Kasumi-1 (cell line): ENCODE data around the gene STH.

Experiments
- DNase-seq, 2 experiments: peaks; one replicate each; lab custom pipeline; 2025; lab: John Stamatoyannopoulos, UW

The STH gene

GRCh38 chr17:46027048-46027975 lies 28.3 kb downstream of the STH start:
- no peak for DNase-seq

- DNase-seq: no peak
Observed at GRCh38 chr17:46027976-46028325, 28.9 kb downstream of the STH start.

- DNase-seq: no peak
Observed at GRCh38 chr17:46028374-46028773, 29.3 kb downstream of the STH start.

GRCh38 chr17:46028981-46029565 lies 30.0 kb downstream of the STH start:
- no peak for DNase-seq

GRCh38 chr17:46029627-46030026 lies 30.6 kb downstream of the STH start:
- no peak for DNase-seq

GRCh38 chr17:46030752-46031151 lies 31.7 kb downstream of the STH start:
- no peak for DNase-seq

GRCh38 chr17:46031440-46031839 lies 32.4 kb downstream of the STH start:
- DNase-seq: no peak

GRCh38 chr17:46031920-46032319 lies 32.9 kb downstream of the STH start:
- no peak for DNase-seq

GRCh38 chr17:46032909-46033308 lies 33.9 kb downstream of the STH start:
- DNase-seq: no peak

GRCh38 chr17:46033392-46033791 lies 34.3 kb downstream of the STH start:
- no peak for DNase-seq

GRCh38 chr17:46035112-46035818 lies 36.2 kb downstream of the STH start:
- DNase-seq: no peak

- no peak for DNase-seq
Observed at GRCh38 chr17:46036491-46036890, 37.4 kb downstream of the STH start.

GRCh38 chr17:46037722-46038255 lies 38.7 kb downstream of the STH start:
- no peak for DNase-seq

- no peak for DNase-seq
Observed at GRCh38 chr17:46038414-46038813, 39.4 kb downstream of the STH start.

GRCh38 chr17:46038937-46039336 lies 39.9 kb downstream of the STH start:
- no peak for DNase-seq

GRCh38 chr17:46039592-46040186 lies 40.6 kb downstream of the STH start:
- DNase-seq: no peak

- DNase-seq: no peak
Observed at GRCh38 chr17:46042246-46042645, 43.2 kb downstream of the STH start.

- no peak for DNase-seq
Observed at GRCh38 chr17:46042925-46043324, 43.9 kb downstream of the STH start.

- no peak for DNase-seq
Observed at GRCh38 chr17:46043606-46044005, 44.6 kb downstream of the STH start.

- DNase-seq: peak; percentile 89 to 92
Observed at GRCh38 chr17:46044286-46044928, 45.4 kb downstream of the STH start.

- no peak for DNase-seq
Observed at GRCh38 chr17:46044989-46045388, 45.9 kb downstream of the STH start.

- no peak for DNase-seq
Observed at GRCh38 chr17:46045639-46046038, 46.6 kb downstream of the STH start.
